Measurements from ENCODE around the gene HMGA1.

- no peak for TF ChIP-seq POLR2AphosphoS5 (IDR thresholded peaks at IDR 0.05; ENCODE audit: low read depth, low read length)
- TF ChIP-seq SIN3A (IDR thresholded peaks at IDR 0.05; ENCODE audit: borderline replicate concordance, insufficient read depth, low read length) = no peak
- TF ChIP-seq TAF1 (IDR thresholded peaks at IDR 0.05; ENCODE audit: borderline replicate concordance, insufficient read depth, low read length) = no peak
- TF ChIP-seq, protein P1, sequence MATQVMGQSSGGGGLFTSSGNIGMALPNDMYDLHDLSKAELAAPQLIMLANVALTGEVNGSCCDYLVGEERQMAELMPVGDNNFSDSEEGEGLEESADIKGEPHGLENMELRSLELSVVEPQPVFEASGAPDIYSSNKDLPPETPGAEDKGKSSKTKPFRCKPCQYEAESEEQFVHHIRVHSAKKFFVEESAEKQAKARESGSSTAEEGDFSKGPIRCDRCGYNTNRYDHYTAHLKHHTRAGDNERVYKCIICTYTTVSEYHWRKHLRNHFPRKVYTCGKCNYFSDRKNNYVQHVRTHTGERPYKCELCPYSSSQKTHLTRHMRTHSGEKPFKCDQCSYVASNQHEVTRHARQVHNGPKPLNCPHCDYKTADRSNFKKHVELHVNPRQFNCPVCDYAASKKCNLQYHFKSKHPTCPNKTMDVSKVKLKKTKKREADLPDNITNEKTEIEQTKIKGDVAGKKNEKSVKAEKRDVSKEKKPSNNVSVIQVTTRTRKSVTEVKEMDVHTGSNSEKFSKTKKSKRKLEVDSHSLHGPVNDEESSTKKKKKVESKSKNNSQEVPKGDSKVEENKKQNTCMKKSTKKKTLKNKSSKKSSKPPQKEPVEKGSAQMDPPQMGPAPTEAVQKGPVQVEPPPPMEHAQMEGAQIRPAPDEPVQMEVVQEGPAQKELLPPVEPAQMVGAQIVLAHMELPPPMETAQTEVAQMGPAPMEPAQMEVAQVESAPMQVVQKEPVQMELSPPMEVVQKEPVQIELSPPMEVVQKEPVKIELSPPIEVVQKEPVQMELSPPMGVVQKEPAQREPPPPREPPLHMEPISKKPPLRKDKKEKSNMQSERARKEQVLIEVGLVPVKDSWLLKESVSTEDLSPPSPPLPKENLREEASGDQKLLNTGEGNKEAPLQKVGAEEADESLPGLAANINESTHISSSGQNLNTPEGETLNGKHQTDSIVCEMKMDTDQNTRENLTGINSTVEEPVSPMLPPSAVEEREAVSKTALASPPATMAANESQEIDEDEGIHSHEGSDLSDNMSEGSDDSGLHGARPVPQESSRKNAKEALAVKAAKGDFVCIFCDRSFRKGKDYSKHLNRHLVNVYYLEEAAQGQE (IDR thresholded peaks at IDR 0.05; ENCODE audit: insufficient read depth in 1 of 2, low read depth in 2 of 2, low read length in 2 of 2) = no peak
Observed at GRCh38 chr6:34277763-34278112, 41.1 kb downstream of the HMGA1 start.

All from PFSK-1 (cell line).